ENCODE results near the gene IFT122. TPM values are rescaled to one million over a fixed set of nuclear protein-coding genes. Genes with fewer than 3 reads are reported as not detected.
A peak's percentile ranks its signal among the peaks of the same experiment; 100 is the strongest.

The IFT122 gene
- total and polyA plus RNA-seq, 9 donors, result 20.8 to 58.1 (median 45.6) TPM

DNA sequence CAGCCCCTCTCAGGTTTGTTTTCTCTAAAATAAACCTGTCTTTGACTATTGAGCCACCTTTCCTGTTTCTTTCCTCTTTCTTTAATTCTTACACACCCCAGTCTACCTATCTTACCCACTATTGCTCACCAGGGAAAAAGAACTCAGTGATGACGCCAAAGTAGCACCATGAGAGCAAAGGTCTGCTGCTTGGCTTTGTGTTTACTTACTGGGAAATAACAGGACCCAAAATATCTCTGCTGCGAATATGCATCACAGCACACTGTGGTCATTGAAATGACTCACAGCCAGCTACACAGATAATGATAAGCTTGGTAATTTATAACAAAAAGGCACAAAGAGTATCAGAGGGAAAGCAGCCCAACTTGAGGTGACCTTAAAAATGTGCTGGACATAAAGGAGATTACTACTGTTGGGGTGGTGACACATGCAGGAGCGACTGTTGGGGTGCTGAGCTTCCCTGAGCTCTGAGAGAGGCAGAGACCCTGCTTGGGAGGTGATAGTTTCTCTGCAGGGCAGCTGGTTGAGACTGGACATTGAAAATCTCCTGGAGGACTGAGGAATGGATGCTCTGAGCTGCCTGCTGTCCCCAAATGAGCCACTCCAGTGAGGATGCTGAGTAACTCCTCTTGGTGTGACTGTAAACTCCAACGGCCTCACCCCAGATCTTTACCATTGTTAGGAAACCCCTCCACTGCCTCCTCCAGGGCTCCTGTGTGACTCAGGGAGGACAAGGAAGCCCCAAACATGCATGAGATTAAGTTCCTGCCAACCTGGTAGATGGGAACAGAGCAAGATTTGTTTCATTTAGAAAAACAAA is 26.1 kb upstream of the IFT122 start:
- peak in 3 of 5 donors; percentile 39 to 72 (median 54) for DNase-seq
- Histone ChIP-seq H3K36me3 (no peaks in the 10 kb centered on the region), H3K4me1 (ENCODE audit: insufficient read depth) (peaks cover 10% of the 10 kb centered on the region), H3K9me3 (no peaks in the 10 kb centered on the region), H3K27ac (peak overlapping the region; percentile 78 to 85), H3K4me3 (no peak overlapping the region), H3K27me3 (no peaks in the 10 kb centered on the region)
- TF ChIP-seq EP300 (IDR thresholded peaks at IDR 0.05), result no peak
- TF ChIP-seq CTCF (IDR thresholded peaks at IDR 0.05), result no peak
- no peak for TF ChIP-seq POLR2A (IDR thresholded peaks at IDR 0.05)
- intact Hi-C loops (cut with DNase I), result no loop called here
- 20 to 26% (median 24%) methylated on average over 4 of the region's 4 CpGs for WGBS, 3 donors

DNA sequence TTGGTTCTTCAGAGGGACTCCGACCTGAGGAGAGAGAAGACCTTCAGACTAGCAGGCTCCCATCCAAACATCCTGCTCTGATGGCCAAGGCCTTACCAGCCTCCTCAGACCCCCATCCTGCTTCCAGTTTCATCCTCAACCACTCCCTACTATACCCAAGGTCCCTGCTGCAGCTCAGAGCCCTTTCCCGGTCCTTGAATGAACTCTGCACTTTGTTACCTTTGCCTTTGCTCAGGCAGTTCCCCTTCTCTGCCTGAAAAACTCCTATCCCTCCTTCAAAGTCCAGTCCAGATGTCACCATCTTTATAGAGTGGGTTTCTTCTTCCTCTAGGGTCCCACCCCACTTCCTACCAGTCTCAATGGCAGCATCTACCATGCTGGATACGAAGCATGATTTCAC is 24.6 kb upstream of the IFT122 start:
- WGBS, 3 donors, result 32 to 91% (median 90%) methylated on average over 3 of the region's 3 CpGs
- H3K4me3 ChIP-seq, result no peak overlapping the region

GRCh38 chr3:129415830-129416229 is 24.2 kb upstream of the IFT122 start:
- H3K27ac ChIP-seq, result peak overlapping the region in 1 of 2 donors; percentile 63
- 88 to 90% (median 89%) methylated on average over 6 of the region's 6 CpGs for WGBS, 3 donors
- TF ChIP-seq EP300 (IDR thresholded peaks at IDR 0.05), result no peak
- TF ChIP-seq POLR2A (IDR thresholded peaks at IDR 0.05), result no peak
- TF ChIP-seq CTCF (IDR thresholded peaks at IDR 0.05), result no peak
- intact Hi-C loops (cut with DNase I), result no loop called here
- peak in 1 of 5 donors; percentile 19 for DNase-seq
- H3K4me3 ChIP-seq, result no peak overlapping the region
- H3K36me3 ChIP-seq, result no peaks in the 10 kb centered on the region
- H3K27me3 ChIP-seq, result no peaks in the 10 kb centered on the region
- peaks cover 10% of the 10 kb centered on the region for H3K4me1 ChIP-seq (ENCODE audit: insufficient read depth)
- no peaks in the 10 kb centered on the region for H3K9me3 ChIP-seq

More for the DNA sequence above, 24.6 kb upstream of the IFT122 start:
- Histone ChIP-seq H3K27me3 (no peaks in the 10 kb centered on the region), H3K27ac (peak overlapping the region in 1 of 2 donors; percentile 63), H3K36me3 (no peaks in the 10 kb centered on the region), H3K9me3 (no peaks in the 10 kb centered on the region), H3K4me1 (ENCODE audit: insufficient read depth) (peaks cover 10% of the 10 kb centered on the region)
- TF ChIP-seq EP300 (IDR thresholded peaks at IDR 0.05) (no peak), CTCF (IDR thresholded peaks at IDR 0.05) (no peak), POLR2A (IDR thresholded peaks at IDR 0.05) (no peak)
- intact Hi-C loops (cut with DNase I), result no loop called here
- peak in 1 of 5 donors; percentile 19 for DNase-seq

DNA sequence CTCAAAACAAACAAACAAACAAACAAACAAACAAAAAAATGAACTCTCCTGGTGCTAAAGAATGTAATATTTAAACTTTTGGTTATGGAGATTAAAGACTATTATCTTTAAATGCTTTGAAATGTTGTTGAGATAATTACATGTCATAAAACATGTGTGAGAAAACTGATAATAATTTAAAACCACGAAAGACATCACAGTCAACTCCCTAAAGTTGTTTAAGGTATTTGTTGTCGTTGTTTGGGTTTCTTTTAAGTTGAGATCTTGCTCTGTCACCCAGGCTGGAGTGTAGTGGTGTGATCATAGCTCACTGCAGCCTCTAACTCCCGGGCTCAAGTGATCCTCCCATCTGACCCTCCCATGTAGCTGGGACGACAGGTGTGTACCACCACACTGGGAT is 23.6 kb upstream of the IFT122 start:
- Histone ChIP-seq H3K4me1 (ENCODE audit: insufficient read depth) (peaks cover 10% of the 10 kb centered on the region), H3K27ac (no peak overlapping the region), H3K27me3 (no peaks in the 10 kb centered on the region), H3K9me3 (no peaks in the 10 kb centered on the region), H3K4me3 (no peak overlapping the region), H3K36me3 (no peaks in the 10 kb centered on the region)
- TF ChIP-seq CTCF (IDR thresholded peaks at IDR 0.05) (no peak), EP300 (IDR thresholded peaks at IDR 0.05) (no peak), POLR2A (IDR thresholded peaks at IDR 0.05) (no peak)
- intact Hi-C loops (cut with DNase I), result no loop called here
- DNase-seq, result no peak
- WGBS, 3 donors, result 46 to 55% (median 51%) methylated on average over 4 of the region's 4 CpGs
